ENCODE data around the gene MUC4.

DNA sequence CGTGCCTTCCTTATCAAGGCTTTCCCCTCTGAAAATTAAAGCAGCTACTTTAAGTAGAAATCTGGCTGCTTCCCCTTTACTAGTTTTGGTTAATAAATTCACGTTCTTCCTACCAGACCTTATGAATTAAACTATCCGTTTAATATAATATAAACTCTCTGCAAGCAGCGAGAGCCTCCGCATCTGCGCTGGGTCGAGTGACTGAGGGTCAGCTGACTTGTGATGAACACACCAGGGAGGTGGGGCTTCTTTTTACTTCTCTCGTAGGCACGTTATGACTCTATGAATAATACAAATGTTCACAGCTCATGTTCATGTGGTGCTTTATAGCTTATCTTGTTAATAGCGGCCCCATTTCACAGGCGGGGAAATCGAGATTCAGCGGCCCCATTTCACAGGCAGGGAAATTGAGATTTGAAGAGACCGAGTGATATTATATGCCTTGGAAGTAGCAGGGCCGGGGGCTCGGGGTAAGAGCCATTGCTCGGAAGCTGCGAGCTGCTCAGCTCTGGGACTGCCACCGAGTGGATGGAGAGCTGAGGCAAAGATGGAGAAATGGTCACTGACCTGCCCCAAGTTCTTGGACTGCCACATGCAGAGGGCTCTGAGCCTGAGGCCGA is 8.3 kb downstream of the MUC4 start:
- TF ChIP-seq, protein P1, sequence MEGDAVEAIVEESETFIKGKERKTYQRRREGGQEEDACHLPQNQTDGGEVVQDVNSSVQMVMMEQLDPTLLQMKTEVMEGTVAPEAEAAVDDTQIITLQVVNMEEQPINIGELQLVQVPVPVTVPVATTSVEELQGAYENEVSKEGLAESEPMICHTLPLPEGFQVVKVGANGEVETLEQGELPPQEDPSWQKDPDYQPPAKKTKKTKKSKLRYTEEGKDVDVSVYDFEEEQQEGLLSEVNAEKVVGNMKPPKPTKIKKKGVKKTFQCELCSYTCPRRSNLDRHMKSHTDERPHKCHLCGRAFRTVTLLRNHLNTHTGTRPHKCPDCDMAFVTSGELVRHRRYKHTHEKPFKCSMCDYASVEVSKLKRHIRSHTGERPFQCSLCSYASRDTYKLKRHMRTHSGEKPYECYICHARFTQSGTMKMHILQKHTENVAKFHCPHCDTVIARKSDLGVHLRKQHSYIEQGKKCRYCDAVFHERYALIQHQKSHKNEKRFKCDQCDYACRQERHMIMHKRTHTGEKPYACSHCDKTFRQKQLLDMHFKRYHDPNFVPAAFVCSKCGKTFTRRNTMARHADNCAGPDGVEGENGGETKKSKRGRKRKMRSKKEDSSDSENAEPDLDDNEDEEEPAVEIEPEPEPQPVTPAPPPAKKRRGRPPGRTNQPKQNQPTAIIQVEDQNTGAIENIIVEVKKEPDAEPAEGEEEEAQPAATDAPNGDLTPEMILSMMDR (IDR thresholded peaks at IDR 0.05) = no peak
- no peak for TF ChIP-seq POLR2AphosphoS5 (IDR thresholded peaks at IDR 0.05)

Data from upper lobe of left lung (tissue), 4 donors.